ENCODE results near the gene POLR3GL.
"Not testable (repeated sequence)": the region's sequence is repeated elsewhere in the genome, so short reads cannot be mapped to it uniquely, and the experiment has no call there.

Gene POLR3GL

DNA sequence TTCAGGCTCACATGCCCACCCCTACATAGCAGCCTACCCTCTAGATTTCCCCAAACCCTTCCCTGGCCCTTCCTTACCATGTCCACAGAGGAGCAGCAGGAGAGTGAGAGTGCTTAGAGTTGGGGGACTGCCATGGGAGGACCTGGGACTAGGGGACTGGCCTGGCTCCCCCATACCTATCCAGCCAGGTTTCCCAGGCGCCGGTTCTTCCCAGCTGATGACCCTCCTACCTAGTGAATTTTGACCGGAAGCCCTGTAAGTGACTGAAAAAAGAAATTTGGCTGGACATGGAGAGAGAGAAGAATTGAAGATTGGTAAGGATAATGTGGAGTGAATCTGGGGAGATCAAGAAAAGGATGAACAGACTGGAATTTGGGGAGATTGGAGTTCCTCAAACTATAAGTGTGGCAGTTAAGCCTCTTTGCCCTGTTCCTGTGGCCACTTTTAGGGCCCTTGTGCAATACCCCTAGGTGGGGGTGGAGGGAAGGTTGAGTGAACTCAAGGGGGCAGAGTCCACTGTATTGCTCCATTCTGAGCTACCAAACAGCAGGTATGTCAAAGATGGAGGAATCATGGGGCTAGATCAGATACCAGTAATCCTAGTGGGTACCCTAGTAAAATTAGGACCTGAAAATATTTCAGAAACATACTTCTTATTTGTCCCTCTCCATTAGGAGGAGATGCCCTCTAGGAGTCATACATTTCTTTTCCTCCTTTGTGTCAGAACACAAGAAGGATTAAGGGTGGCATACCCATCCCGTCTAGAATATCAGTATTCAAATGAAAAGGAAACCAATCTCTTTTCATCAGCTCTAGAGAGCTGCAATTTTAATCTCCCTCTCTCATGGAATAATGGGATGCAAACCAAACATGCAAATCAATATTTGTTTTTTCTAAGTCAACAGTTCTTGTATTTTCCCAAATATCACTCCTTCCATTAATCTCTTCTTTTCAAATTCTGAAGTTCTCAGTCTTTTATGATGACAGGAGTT is 55.9 kb downstream of the POLR3GL start:
- no peak for DNase-seq (ENCODE audit: low read depth in 2 of 2)

DNA sequence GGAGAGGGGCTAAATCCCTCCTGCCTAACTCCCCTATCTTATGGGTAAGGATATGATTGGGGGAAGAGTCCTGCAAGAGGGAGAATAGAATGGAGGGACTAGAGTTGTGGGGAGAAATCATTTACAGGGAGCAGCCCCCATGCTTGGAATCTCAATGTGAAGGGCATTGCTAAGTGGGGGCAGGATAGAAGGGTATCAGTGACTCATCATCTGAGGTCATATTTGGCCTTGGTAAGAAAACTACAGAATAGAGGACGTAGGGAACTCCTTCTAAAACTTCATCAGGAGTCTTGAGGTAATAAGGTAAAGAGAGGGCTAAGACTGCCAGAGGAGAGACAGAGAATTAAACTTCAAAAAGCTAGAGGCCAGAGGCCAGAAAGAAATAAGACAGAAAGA is 56.6 kb downstream of the POLR3GL start:
- DNase-seq (ENCODE audit: low read depth in 2 of 2): no peak

DNA sequence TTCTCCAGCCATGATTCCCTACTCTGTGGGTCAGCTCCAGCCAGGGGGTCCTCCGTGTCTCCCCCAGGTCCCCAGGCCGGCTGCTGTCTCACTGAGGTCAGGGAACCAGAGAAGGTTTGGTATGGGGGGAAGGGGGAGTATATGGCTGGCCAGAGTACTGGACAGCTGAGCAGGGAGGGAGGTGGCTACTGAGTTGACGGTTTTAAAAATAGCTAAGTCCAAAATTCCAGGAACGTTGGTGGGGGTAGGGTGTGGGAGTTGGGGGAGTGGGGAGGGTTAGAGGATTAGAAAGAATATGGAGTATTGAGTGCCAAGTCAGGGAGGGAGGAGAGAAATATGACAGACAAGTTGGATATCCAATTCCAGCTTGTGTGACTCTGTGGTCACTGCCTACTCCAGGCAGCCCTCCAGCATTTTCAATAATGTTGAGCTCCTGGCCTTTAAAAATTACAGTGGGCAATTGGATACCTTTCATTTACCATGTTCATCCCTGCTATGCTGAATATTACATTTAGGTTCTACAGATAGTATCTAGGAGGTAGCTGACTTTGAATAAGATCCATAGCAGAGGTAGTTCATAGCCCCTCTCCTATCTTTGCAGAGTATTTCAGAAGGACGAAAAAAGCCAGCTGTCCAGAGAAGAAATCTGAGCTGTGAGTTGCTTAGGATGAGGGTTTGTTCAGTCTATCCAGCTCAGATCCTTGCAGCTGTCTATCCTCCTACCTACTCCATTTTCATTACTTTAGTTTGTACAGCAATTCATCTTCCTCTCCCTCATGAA is 57.3 kb downstream of the POLR3GL start, which contains the start of gene HJV:
HJV (minus strand) TSS at position 114 of the 781 bp plus-strand sequence. CDS start 1,504 bp downstream, outside the sequence.
- DNase-seq (ENCODE audit: low read depth in 2 of 2): no peak

DNA sequence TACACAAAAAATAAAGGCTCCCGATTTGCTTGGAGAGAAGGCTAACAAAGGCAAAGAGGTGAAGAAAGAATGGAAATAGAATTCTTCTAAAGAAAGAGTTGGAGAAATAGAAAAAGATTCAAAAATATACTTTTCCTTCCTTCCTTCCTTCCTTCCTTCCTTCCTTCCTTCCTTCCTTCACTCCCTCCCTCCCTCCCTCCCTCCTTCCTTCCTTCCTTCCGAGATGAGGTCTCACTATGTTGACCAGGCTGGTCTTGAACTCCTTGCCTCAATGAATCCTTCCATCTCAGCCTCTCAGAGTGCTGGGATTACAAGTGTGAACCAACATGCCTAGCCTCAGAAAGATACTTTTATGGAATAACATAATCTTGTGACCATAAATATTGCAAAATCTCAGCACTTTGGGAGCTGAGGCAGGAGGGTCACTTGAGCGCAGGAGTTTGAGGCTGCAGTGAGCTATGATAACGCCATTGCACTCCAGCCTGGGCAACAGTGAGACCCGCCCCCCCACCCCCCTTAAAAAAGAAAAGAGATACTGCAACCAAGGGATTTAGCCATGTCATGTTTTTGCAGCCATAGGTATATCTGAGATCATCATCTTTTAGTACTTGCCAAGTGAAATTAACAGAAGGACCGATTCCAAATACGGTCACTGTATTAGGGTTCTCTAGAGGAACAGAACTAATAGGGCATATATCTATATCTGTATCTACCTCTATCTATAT is 58.1 kb downstream of the POLR3GL start:
- no peak for DNase-seq (ENCODE audit: low read depth in 2 of 2)

DNA sequence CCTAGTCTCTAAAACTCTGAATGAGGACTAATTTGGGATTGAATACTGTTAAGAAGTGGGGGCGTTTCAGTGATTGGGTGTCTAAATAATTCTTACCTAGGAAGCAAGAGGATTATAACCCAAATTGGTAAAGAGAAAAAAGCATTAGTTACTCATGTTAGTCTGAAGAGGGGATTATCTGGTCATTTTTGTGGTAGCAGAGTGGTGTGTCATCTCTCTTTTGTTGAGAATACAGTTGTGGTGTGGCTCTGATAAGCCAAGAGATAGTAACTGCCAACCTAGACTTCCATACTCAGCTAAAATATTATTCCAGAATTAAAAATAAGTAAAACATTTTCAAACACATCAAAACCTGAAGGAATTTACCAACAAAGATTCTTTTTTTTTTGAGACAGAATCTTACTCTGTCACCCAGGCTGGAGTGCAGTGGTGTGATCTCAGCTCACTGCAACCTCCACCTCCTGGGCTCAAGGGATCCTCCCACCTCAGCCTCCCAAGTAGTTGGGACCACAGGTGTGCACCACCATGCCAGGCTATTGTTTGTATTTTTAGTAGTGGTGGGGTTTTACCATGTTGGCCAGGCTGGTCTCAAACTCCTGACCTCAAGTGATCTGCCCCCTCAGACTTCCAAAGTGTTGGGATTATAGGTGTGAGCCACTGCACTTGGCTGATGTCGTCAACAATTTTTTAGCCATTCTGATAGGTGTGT is 61.5 kb downstream of the POLR3GL start:
- DNase-seq (ENCODE audit: low read depth in 2 of 2): not testable (repeated sequence)

DNA sequence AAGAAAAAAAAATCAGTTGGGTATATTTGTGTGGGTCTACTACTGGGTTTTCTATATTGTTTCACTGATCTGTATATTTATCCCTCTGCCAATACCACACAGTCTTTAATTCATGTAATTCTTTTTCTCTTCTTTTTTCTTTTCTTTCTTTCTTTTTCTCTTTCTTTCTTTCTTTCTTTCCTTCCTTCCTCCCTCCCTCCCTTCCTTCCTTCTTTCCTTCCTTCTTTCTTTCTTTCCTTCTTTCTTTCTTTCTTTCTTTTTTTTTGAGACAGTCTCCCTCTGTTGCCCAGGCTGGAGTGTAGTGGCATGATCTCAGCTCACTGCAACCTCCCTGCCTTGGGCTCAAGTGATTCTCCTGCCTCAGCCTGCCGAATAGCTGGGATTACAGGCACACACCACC is 62.2 kb downstream of the POLR3GL start:
- DNase-seq (ENCODE audit: low read depth in 2 of 2): not testable (repeated sequence)
